Effector CD8-positive, alpha-beta T cell (primary cell): ENCODE measurements around the gene ULK4.
"Not testable (repeated sequence)": the region's sequence is repeated elsewhere in the genome, so short reads cannot be mapped to it uniquely, and the experiment has no call there.

Experiments
- DNase-seq: peaks from one replicate; lab custom pipeline; 2025; lab: John Stamatoyannopoulos, UW

The ULK4 gene

DNA sequence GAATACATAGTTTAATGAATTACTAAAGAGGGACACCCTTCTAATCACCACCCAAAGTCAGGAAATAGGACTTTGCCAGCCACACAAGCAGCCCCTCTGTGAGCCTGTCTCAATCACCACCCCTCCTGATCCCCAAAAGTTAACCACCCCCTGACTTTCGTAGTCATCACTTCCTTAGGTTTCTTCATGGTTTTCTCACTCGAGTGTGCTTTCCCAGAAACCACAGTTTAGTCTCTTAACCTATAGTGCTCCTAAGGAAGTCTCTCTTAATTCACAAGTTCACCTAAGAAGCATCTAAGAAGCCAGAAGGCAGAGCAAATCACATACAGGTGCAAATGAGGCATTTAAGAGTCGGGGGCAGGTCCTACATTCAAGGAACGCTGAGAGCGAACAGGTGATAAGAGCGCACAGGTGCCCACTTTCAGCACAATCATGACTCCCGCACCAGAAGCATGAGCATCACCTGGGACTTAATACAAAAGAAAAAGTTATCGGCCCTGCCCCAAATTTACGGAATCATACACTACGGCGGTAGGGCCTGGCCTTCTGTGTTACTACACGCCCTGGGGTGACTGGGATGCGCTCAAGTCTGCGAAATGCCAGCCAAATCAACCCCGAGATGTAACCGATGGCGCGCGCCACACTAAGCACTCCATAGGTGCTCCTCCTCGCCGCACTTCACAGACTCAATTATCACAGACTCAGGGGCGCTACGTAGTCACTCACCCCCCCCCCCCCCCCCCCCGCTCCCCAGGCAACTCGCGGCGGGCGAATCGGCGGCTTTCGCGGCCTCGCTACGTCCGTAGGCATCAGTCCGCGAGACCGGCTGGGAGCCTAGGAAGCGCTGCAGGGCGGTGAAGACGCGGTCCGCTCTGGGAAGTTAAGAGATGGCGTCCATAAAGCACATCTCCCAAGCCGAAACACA, 815 bp downstream of the ULK4 start:
- peak; percentile 51 for DNase-seq

DNA sequence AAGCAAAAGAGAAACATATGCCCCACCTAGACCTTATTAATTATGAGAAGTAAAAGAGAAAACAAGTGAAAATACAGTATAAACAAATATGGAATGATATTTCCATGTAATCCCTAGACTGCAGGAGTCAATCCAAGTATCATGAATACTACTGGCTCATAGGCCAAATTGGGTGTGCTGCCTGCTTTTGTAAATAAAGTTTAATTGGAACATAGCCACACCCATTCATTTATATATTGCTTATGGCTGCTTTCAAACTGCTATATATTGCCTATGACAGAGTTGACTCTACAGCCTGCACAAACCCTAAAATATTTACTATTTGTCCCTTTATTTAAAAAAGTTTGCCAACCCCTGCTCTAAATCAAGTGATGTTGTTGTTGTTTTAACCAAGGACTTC, 5.3 kb downstream of the ULK4 start:
- DNase-seq = no peak

DNA sequence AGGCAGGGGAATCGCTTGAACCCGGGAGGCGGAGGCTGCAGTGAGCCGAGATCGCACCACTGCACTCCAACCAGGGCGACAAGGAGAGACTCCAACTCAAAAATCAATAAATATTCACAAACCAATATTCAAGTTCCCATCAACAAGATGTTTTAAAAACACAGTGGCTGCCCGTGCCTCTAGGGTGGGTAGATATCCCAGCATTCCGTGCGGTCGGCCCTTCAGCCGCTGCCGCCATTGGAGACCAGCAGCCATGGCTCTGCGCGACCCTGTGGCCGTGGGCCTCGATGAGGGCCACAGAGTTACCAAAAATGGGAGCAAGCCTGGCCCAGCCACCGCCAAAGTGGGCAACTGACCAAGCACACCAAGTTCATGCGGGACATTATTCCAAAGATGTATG, 6.7 kb downstream of the ULK4 start:
- no peak for DNase-seq

DNA sequence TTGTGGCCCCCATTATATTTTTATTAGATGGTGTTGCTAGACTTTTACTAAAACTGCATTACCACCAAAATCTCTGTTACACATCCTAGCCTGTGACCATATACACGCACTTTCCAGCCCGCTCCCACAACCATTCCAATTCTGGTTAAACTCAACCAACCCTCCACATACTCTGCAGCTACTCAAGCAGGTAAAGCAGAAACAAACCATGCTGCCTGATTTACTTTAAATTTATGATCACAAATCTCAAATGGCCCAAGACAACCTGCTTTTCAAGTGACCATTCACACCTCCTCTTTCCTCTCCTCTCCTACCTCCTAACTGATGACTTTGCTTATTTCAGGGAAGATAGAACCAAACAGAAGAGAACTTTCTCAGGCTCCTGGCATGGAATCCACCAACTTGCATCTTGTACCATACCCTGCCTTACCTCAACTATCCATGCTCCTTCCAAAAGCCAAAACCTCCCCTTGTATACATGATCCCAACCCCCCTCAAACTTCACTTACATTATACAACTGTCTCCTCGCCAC, 18.5 kb downstream of the ULK4 start:
- DNase-seq = no peak

DNA sequence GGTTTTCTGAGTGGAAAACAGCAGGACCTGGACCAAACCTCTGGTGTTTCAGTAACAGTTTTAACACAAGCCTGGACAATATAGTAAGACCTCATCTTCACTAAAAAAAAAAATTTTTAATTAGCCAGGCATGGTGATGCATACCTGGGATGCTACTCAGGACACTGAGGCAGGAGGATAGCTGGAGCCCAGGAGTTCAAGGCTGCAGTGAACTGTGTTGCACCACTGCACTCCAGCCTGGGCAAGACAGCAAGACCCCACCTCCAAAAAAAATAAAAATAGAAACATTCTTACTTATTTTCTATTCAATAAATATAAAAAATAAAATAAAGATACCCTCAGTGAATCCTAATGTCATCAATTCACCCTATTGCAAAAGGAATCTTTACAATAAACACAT, 21.5 kb downstream of the ULK4 start:
- no peak for DNase-seq

DNA sequence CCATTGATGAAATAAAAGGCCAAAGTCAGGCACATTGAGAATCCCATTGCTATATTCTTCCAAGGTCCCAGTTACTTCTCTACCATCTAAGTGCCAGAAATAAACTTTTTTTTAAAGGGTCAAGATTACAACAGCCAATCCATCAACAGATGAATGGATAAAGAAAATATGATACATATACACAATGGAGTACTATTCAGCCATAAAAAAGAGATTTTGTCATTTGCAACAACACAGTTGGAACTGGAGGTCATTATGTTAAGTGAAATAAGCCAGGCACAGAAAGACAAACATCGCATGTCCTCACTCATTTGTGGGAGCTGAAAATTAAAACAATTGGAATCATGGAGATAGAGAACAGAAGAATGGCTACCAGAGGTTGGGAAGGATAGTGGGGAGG, 25.5 kb downstream of the ULK4 start:
- no peak for DNase-seq

DNA sequence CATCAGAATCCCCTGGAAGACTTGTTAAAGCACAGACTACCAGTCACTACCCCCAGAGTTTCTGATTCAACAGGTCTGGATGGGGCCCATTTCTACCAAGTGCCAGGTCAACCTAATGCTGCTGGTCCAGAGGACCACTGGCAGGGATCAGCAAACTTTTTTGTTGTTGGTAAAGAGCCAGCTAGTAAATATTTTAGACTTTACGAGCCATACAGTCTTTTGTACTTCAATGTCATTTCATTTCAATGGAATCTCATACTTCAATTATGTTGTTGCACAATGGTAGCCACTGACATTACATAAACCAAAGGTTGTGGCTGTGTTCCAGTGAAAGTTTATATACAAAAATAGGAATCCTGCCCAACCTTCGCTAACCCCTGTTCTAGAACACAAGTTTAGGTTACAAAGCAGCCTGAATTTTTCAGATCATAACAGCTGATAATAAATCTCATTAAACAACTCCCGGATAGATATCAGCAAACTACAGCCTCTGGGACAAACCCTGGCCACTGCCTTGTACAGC, 28.7 kb downstream of the ULK4 start:
- DNase-seq = no peak

DNA sequence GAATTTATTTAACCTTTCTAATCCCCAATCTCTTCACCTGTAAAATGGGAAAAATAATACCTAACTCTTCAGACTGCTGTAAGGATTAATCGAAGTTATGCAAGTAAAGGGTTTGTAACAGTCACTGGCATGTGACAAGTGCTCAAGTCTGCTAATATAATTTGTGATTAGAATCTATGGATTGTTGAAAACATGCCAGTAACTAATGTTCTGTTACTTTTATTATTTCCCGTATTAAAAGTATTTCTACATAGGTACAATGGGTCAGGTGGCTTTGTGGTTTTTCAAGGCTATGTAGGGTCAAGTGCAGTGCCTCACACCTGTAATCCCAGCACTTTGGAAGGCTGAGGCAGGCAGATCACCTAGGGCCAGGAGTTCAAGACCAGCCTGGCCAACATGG, 29.4 kb downstream of the ULK4 start:
- no peak for DNase-seq

DNA sequence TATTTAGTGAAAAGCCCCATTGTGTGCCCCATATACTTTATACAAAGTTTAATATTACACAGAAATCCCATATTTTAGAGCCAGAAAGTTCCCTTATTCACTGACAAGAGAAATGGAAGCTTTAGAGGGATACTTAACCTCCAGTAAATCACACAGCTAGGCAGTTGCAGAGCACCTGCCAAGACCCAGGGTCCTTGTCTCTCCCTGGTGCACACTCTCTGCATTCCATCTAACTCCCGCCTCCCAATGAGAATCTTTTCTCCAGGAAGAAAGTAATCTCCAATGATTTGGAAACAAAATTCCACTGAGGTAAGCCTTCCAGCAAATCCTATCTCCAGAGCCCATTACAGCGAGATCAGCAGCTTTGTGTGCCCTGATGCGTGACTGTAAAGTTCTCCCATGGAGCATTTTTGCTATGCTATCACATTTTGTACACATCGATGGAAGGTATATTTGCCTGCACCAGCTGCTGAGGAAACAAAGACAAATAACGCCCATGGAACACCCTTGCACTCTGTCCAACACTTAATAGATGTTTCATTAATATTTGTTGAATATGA, 41.4 kb downstream of the ULK4 start:
- no peak for DNase-seq

DNA sequence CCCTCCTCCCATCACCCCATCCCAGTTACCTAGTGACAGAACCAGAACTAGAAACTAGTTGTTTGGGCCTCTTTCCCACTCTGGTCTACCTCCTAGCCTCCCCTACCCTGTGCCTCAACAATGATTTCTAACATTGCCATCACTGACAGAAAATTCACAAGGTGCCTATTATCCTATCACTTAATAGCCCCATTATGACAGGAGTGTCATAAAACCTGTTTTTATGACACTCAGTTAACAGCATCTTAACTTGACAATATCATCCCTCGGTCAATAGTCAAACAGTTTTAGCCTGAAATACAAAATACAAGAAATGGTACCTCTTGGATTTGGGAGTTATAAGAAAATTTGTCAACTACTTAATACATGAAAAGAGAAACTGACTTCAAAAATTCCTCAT, 46.5 kb downstream of the ULK4 start:
- DNase-seq = no peak

DNA sequence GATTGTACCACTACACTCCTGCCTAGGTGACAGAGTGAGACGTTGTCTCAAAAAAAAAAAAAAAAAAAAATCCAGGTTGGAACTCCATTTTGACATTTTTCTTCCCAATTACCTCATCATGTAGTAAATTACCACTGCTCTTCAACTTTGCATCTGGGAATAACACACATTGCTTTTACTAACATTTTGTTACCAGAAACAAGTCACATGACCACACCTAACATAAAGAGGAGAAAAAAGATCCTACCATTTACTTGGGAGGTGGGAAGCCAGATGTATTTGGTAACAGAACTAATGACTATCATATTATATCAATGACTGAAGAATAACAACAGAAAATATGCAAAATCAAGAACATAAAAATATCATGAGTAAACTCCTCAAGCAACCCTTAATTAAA, 49.6 kb downstream of the ULK4 start:
- no peak for DNase-seq

DNA sequence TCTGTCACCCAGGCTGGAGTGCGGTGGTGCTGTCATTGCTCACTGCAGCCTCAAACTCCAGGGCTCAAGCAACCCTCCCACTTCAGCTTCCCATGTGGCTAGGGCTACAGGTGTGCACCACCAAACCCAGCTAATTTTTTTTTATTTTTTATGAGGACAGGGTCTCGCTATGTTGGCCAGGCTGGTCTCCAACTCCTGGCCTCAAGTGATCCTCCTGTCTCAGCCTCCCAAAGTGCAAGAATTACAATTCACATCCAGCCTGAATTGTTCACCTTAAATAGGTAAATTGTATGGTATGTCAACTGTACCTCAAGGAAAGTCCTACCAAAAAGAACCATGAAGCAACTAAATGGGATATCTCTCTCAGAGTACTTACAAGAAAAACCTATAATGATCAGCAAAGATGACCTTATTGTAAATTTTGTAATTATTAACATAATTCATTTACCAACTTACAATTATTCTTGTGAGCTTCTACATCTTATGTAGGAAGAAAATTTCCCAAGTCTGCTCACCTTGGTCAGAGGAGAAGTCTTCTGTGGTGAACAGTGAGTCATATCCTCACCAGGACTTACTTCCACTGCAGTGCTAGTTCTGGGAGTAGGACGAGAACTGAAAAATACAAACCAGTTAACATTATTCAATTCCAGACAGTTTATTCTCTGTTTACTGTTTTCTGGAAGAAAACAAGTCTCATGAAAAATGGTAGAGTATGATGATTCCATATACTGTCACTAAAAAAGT, 54.4 kb downstream of the ULK4 start:
- DNase-seq = no peak

DNA sequence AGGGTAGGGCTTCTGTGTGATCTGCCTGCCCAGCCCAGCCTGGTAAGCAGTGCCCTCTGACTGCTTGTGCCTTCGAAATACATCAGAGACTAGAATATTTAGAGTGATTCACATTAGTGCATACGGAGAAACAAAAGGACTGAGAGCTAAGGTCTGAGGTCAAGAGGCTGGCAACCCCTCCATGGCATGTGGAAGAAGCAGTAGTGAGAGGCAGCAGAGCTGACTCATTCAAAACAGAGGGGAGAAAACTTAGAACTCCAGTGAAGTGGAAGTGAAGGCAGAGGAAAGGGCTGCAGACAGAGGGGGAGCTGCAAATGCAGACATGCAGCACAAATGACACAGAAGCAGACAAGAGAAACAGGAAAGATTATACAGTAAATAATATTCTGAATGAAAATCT, 61.6 kb downstream of the ULK4 start:
- DNase-seq = no peak

DNA sequence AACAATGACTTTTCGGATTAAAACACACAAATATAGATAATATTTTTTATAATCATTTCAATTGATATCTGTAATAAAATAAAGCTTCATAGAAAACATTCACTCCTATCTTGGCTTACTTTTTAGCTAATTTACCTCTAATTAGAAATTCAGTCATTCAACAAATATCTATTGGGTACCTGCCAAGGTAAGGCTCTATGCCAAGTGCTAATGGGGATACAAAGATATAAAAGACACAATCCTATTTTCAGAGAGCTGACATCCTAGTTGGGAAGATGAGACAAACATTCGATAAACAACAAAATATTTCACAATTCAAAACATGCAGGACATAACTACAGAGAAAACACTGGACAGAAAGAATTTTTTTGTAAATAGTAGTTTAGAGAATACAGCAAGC, 63.3 kb downstream of the ULK4 start:
- no peak for DNase-seq

DNA sequence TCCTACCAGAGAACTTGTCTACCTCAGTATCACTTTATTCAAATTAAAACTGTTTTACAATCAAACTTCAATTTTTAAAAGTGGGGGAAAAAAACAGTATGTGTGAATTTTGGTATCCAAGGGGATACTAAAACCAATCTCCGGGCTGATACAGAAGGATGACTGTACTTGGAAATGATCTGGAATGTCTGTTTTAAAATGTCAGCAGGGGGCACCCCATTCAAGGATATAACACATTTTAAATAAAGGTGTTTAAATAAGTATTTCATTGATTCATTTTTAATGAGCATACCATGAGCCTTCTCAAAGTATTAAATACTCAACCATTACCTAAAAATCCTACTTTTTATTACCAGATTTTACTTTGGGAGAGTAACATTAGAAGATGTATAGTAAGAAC, 67.9 kb downstream of the ULK4 start:
- no peak for DNase-seq

DNA sequence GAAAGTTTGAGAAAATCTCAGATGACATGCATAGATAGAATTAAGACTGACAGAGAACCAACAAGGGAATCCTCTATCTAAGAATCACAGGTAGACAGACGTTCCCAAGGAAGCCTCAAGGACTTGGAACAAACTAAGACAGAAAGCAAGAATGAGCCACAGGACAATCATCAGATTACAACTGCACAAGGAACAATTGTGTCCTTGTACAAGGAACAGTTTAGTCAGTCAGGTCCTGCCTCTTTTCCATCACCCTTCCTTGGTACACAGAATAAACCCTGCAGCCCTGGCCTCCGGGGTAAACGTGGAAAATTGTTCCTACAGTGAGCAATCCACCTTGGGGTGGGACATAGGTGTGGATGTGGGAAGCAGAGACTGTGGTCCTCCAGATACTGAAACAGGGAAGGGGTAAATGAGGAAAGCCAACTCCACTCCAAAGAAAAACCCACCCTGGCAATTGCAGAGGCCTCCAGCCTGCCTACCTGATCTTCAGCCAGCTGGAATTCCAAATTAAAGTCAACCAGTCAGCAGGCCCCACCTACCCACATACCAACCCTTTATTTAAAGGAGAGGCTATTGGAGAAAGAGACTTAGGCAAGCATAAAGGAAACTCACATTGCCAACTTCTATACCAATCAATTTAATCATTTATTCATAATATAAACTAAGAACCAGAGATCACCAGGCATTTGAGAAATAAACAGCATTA, 73.4 kb downstream of the ULK4 start:
- DNase-seq = no peak

DNA sequence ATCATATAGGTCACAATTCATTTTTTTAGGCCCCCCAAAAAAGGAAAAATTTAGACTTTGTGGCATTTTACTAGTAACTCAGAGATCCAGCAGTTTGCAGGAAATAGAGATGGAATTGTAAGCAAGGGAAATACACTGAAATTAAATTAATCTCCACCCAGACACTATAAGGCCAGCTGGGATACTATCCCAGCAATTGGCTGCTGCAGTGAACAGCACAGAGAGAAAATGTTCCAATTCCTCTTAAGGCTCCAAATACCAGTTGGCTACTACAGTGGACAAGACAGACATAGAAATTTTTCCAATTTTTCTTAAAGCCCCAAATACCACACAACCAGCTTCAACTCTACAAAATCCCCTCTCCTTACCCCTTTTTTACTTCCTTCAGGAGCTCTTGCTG, 78.9 kb downstream of the ULK4 start:
- no peak for DNase-seq

DNA sequence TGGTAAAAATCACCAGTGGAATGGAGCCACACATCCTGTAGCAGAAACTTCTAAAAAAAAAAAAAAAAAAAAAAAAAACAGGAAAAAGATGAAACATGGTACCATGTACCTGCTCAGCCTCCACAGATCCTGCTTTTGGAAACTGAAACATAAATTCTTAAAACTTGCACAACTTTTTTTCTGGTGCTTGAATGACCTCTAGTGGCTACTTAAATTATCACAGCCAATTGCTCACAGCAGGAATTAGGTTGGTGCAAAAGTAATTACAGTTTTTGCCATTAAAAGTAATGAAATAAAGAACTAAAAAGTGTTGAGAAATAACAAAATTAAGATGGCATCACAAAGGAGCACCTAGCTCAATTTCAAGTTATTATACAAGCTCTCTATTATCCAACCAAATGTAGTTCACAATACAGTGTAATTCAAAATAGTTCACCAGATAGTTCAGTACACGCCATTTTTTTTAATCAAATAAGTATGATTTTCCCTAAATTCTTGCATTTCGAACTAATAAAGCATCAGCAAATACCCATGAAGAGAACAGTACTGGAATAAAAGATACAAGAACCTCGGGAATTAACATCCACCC, 80.6 kb downstream of the ULK4 start:
- DNase-seq = no peak

DNA sequence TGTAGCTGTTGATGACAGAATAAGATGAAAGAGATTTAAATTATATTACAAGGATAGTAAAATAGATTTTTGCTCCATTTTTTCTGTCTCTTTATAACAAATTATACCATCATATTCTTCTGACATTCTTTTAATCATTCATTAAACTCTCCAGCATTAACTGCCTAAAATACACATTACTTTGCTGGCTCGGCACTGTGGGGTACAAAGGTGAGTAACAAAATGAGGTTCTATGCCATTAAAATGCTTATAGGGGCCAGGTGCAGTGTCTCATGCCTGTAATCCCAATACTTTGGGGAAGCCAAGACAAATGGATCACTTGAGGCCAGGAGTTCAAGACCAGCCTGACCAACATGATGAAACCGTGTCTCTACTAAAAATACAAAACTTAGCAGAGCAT, 81.5 kb downstream of the ULK4 start:
- DNase-seq = no peak

DNA sequence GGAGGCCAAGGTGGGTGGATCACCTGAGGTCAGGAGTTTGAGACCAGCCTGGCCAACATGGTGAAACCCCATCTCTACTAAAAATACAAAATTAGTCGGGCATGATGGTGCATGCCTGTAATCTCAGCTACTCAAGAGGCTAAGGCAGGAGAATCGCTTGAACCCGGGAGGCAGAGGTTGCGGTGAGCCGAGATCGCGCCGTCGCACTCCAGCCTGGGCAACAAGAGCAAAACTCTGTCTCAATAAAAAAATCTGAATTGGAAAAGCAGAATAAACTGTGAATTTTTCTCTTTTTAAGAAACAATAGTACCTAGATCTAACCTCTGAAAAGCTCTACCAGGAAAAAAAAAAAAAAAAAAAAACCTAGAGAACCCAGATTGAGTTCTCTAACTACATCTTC, 84.2 kb downstream of the ULK4 start:
- DNase-seq = not testable (repeated sequence)

DNA sequence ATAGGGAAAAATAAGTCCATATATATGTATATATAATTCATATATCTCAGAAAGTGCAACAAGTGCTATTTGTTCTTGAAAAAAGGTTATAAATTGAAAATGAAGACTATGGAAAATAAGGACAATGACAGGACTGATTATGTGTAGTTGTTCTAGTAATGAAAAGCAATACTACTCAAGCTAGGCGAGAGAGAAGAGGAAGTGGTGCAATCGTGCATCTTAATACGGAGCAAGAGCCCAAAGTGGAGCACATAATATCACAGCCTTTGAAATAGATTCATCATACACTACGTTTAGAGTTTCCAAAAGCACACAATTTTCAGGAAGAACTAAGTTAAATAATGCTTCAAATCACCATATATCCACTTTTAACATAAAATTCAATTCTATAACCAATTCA, 87.9 kb downstream of the ULK4 start:
- DNase-seq = no peak

DNA sequence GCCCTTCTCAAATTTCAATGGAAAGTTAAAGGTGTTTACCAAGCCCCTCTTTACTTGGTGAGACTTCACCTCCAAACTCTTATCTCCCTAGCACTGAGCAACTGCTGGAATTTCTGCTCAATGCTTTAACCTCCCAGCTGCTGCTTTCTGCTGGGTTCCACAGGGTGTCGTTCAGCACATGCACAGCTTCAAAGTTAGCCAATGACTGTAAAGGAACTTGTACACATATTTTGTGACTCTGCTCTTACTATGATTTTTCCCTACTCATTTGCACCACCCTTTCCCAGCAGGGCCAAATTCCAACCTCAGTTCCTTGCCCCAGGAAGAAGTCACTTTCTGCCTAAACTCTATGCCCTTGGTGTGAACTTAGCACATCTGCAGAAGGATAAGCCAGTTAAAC, 89.7 kb downstream of the ULK4 start:
- DNase-seq = no peak
